Middle frontal gyrus (tissue), 1 donor: ENCODE data around the gene SUN3.
A peak's percentile ranks its signal among the peaks of the same experiment; 100 is the strongest.

Experiments
- DNase-seq: peaks from one replicate; pipeline ENCODE4 v3.0.0-alpha.2; 2015; ENCODE audit warnings: low spot score; ENCODE audit errors: extremely low spot score

SUN3 gene

DNA sequence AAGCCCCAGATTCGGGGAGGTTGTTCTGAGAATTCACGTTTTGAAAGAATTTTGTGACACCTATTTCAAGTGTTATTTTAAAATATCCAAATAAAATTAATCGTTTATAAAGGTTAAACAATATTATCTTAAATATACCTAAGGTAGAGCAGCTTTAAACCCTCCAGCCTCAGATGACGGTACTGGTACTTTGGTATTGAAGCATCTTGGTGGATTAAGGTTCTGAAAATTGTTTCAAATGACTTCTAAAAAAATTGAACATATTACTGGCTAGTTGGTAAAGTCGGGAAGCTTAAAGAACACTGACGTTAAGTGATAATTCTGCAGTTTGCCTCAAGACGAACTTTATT is 49.1 kb downstream of the SUN3 start:
- no peak for DNase-seq

- peak; percentile 88 for DNase-seq
These were observed 49.6 kb downstream of the SUN3 start, which contains the start of gene HUS1 for GRCh38 chr7:47979145-47979831. TSS of gene HUS1 (minus strand) at chr7:47979615. CDS start at chr7:47979519, 96 bp downstream.

DNA sequence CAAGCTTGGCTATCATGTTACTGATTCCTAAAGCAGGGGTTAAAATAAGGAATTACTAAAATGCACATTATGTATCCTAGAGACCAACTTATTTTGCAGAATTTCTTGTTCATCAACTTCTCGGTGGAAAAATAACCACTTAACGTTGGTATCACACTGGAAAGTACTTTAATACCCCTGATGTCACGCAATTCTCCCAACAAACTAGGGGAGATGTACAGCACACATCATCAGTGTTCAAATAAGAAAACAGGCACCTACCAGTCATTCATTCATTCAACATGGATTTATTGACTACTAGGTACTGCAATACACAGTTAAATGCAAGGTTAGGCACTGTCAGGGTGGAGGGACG is 50.1 kb downstream of the SUN3 start:
- no peak for DNase-seq

- DNase-seq, result no peak
These were observed 55.2 kb downstream of the SUN3 start for GRCh38 chr7:47973739-47974138.

DNA sequence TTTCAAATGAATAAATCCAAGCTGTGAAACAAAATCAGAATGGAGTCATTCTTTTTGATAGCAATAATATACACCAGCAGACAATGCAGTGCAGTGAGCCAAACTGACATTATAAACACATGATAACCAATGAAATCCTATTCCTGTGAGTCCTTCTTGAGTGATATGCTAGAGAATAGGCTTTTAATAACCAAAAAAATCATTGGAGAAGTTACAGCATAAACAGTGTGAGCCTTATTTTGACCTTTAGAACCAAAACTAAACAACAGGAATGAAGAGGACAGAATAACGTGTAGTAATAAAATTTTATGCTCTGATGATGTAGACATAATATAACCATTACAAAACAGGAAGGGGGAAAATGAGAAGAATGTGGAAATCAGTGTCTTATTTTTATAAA is 58.1 kb downstream of the SUN3 start:
- no peak for DNase-seq

GRCh38 chr7:47968847-47969774 is 59.8 kb downstream of the SUN3 start:
- no peak for DNase-seq

DNA sequence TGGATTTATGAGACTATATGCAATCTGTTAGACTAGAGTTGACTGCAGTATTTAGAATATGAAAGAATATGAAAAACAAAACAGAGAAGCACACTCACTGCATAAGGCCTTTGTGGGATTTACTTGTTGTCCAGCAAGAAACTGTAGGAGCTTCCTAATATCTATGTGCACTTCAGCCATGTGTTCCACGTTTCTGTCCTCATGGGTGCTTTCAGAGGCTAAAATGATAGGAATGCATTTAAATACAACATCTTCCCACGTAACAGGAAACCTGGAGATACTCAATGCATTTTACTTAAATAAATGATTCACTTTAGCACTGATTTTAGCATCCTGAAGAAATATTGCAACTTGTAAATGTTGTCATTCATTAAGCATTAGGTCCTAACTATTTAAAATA is 61.2 kb downstream of the SUN3 start:
- no peak for DNase-seq

DNA sequence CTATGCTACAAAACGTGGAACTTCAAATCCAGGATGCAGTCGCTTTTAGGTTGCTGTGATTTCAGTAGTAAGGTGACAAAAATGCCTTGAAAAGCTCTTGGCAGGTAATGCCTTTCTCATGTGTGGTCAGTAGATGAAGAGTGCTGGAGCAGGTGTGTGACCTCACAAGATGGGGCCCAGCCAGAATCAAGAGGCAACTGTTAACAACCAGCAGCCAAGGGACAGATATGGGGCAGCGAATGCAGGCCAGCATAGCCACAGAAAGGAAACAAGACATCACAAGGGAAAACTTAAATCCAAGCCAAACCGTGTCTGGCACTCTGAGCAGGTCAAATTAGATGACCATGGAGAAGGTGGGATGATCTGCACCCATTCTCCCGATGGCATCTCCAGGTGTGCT is 61.8 kb downstream of the SUN3 start:
- no peak for DNase-seq

GRCh38 chr7:47965456-47965855 is 63.5 kb downstream of the SUN3 start:
- no peak for DNase-seq

- no peak for DNase-seq
These were observed 66.6 kb downstream of the SUN3 start for GRCh38 chr7:47962262-47962661.

DNA sequence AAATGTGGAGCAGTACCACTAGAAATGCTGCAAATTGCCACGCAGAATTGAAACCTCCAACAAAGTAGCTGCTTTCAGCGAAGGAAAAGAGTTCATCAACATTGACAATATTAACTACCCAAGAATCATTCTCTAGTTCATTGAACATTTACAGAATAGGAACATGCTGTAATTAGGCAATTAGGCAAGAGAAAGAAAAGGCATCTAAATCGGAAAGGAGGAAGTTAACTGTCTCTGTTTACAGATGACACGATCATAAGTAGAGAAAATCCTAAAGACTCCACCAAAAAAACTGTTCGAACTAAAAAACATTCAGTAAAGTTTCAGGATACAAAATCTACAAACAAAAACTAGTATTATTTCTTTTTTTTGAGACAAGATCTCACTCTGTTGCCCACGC is 71.8 kb downstream of the SUN3 start:
- DNase-seq, result no peak

- no peak for DNase-seq
These were observed 72.7 kb downstream of the SUN3 start for GRCh38 chr7:47956220-47956619.

GRCh38 chr7:47954231-47954911 is 74.5 kb downstream of the SUN3 start:
- DNase-seq, result no peak

GRCh38 chr7:47953822-47954221 is 75.1 kb downstream of the SUN3 start:
- no peak for DNase-seq

GRCh38 chr7:47952224-47952623 is 76.7 kb downstream of the SUN3 start:
- no peak for DNase-seq

- DNase-seq, result no peak
These were observed 77.5 kb downstream of the SUN3 start for GRCh38 chr7:47951374-47951773.

- no peak for DNase-seq
These were observed 78.2 kb downstream of the SUN3 start for GRCh38 chr7:47950714-47951113.

- DNase-seq, result no peak
These were observed 79.2 kb downstream of the SUN3 start for GRCh38 chr7:47949703-47950102.

GRCh38 chr7:47948141-47948790 is 80.6 kb downstream of the SUN3 start, which contains the start of gene PKD1L1:
TSS of gene PKD1L1 (minus strand) at chr7:47948466. CDS start at chr7:47948440, 26 bp downstream.
- no peak for DNase-seq

DNA sequence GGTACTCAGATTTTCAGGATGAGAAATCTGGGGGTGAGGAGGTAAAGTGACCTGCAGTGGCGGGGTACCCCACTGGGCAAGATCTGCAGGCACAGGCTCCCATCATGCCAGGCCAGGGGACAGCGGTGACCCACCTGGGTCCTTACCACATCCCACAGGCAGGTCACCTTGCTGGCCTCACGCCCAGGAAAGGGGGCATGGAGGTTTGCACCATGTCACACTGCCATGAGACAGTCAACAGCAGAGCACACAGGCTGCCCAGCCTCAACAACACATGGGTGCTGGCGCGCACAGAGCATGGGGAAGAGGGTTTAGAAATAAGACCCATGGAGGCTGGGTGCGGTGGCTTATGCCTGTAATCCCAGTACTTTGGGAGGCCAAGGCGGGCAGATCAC is 81.6 kb downstream of the SUN3 start:
- no peak for DNase-seq

DNA sequence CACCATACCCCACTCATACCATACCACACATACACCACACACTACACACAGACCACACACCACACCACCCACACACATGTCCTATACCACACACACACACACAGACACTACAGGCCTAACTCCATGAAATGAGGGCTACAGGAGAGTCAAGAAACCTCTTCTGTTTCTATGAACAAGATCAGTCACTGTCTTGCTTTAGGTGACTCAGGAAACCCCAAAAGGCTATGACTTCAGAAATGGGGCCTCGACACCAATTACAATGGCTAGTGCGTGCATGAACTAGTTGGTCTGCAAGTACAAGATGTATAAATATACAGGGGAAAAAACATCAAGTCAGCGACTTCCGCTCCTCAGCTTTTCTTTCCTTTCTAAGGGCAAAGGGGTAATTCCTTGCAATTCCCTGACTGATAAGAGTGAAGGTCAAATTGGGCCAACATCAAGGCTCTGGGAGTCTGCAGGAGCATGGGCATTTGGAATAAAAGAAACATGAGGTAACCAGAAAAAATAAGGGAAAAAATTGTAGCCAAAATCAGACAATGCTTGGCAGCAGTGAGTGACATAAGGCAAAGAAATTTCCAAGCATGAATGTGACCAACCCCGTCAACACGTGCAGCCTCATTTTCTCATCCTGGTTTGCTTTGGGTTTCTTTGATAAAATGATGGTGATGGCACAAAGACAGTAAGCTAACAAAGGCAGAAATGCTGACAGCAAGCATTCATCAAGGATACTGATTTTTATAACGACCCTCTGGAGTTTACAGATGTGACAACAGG is 82.1 kb downstream of the SUN3 start:
- no peak for DNase-seq
